ENCODE results near the gene SPOP. TPM values are rescaled to one million over a fixed set of nuclear protein-coding genes. Genes with fewer than 3 reads are reported as not detected.

SPOP gene
- total RNA-seq, 1 experiment from 2014 or later = 47.5 TPM

DNA sequence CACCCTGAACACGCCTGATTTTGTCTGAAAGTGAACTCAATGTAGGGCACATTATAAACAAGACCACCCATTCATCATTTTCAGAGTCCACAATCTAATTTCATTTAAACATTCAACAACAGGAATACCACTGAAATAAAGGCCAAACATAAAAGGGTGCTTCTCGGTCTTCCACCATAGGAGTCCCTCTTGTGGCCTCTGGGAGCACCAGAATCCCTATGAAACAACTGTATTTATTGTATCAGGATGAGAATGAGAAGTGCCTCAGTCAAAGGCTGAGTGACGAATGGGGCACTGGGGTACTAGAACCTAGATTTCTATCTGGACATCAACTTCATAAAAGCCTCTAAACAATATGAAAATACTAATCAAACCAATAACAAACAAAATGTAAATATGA lies 61.8 kb downstream of the SPOP start:
- DNase-seq (ENCODE audit: low read depth) = no peak

DNA sequence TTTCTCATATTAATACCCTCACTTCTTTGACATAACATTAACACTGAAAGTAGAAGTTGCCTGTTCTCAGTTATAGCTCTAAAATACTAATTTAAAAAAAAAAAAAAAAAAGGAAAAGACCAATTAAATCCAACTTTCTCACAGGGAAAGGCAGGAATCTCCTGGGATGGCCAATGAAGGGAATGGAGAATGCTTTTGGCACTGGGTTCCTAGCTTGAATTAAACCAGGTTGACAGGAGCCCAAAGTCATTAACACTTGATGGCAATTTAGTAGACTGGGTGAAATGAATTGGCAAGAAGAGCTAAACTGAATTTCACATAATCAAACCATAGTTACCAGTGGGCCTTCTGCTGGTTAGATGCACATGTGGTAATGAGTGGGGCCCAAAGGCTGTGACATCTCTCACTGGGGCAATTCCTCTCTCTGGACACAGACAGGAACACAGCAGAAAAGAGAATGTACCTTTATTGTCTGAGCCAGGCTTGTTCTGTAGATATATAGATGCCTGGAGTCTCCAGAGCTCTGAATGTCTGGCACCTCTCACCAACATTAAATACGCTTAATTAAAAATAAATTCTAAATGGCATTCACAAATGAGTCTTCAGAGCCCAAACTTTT lies 64.6 kb downstream of the SPOP start:
- no peak for DNase-seq (ENCODE audit: low read depth)

DNA sequence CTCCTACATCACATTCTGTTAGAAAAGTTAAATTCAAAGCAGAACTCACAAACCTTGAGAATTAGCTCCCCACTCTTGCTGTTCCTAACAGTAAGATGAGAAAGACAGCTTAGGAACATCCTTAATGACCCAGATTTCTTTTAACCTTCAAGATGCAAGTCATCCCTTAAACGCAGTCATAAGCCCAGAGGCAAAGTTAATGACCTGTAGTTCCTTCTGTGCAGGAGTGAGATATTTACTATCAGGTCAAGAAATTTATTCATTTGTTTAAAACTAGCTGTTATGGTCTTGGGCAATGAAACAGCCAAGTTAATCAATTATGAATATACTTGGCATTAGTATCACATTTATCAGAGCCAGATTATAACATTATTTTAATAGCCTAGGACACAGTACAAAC lies 65.2 kb downstream of the SPOP start:
- DNase-seq (ENCODE audit: low read depth) = peak; percentile 22

DNA sequence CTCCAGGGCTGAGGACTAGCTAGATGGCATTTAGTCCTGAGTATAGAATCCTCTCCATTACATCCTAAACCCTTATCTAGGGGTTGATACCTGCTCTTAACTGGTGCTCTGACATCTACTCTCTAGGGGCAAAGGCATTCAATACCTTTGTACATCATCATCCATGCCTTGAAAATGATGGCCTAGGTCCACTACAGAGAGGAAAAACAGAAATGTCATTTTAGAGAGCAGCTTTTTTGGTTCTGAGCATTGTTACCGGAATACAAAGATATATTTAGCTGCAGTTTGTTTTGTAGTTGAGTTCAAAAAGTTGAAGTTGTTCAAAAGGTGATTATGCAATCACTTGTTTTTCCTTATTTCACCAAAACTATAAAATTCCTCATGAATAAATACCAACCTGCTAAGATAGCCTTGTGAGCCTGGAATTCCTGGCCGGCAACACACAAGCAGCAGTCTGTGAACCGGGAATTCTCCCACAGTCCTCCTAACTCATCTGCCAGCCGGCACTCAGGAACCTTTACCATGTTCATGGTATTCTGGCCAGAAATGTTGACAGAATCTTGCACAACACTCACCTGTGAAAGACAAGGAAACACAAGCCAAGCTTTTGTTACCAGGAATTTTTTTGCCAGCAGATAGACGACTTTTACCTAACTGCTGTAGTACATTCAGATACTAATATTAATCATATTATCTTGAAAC lies 66.9 kb downstream of the SPOP start:
- no peak for DNase-seq (ENCODE audit: low read depth)

DNA sequence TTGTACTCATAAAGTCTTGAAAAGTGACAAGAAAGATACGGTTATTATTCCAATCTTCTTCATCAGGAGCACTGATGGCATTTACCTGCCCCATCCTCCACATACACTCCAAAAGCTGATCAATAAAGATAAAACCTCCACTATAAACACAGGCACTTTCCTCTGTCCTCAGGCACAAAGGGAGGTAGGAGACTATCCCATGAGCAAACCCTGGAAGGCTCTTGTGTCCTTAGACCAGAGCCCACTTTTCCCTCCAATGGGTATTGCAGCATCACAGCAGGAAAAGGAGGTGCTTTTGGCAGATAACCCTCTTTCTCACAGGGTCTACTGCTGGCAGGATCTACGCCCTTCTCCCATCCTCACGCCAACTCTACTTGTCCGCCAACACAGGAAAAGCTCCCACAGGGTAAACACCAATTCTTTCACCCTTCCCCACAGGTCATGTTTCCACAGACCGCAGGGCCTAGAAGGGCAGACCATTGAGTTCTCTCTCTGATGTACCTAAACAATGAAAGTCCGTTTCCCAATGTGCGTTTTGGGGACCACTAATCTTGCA lies 73.5 kb downstream of the SPOP start:
- DNase-seq (ENCODE audit: low read depth) = no peak

DNA sequence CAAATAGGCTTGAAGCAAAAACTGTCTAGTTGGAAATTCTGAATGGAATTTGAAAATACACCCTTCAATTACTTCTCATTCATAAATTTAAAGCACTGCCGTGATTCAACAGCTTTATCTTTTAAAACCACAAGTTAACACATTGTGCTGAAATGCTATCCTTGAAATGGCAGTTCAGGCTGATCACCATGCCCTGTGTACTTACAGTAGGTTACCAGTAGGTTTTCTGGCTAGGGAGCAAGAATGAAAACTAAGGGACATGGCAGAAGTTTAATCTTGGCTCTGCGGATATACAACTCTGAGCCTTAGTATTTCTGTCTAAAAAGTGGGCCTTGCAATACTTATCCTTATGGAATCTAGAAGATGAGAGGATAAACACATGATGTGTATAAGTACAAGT lies 74.2 kb downstream of the SPOP start:
- DNase-seq (ENCODE audit: low read depth) = no peak

DNA sequence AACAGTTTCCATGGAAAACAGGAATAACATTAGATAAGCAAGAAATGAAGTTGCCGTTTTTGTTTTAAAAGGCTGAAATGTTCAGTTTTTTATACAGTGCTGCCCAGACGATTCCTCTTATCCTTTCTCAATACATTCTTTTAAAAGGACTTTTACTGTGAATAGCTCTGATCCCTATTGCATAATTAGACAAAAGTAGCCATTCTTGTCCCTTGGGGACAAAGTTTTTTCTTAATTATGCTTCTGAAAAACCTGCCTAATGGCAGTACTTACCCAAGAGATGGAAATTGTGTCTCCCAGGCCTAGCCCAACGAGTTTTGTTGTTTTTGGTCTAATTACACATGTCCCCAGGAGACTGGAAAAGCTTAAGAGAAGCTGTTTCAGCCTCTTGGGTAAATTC lies 74.7 kb downstream of the SPOP start:
- DNase-seq (ENCODE audit: low read depth) = no peak

DNA sequence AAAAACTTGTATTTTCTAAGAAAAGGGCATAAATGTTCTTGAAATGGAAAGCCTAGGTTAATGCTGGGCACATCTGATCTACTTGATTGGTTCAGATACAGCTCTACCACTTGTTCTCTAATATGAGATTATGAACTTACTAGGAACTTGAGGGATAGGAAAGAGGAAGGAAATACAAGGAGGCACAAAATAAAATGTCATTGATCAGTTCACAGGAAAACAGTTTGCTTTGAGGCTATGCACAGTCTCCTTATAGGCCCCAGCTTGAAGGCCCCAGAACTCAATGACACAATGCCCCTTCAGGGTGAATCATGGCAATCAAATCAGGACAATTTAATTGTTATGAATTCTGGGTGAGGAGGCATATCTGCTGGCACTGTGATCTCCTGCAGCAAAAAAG lies 75.1 kb downstream of the SPOP start:
- DNase-seq (ENCODE audit: low read depth) = no peak

DNA sequence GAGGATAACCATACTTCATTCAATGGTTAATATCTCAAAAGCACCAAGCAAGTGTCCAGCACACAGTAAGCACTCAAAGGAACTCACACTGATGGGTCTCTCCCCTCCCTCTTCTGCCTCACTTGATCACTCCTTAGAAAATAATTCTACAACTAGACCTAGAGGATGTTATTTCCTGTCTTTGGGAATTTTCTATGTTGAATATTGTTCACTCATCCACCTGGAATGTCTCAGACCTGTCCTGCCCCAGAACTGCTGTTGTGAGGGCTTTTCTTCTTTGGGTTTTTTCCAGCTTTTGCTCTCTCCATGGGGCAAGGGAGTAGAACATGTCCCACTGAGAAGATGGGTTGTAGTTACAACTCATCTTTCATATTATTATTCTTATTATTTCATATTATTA lies 76.9 kb downstream of the SPOP start:
- DNase-seq (ENCODE audit: low read depth) = no peak

DNA sequence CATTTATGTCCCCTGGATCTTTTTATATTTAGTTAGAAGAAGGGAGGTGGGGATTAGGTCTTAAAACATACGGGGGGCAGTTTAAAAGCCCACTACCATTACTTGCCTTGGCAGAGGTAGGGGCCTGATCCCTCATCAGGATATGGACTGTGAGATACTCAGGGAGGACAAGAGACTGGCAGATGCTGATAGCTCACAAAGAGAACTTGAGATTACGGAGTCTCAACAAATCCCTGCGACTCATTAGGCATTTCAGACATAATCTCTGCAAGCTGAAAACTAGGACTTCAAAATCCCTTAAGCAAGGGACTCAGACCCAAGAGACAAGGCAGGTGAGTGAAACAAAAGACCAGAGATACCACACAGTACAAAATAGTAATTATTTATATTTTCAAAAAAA lies 79.0 kb downstream of the SPOP start:
- no peak for DNase-seq (ENCODE audit: low read depth)

DNA sequence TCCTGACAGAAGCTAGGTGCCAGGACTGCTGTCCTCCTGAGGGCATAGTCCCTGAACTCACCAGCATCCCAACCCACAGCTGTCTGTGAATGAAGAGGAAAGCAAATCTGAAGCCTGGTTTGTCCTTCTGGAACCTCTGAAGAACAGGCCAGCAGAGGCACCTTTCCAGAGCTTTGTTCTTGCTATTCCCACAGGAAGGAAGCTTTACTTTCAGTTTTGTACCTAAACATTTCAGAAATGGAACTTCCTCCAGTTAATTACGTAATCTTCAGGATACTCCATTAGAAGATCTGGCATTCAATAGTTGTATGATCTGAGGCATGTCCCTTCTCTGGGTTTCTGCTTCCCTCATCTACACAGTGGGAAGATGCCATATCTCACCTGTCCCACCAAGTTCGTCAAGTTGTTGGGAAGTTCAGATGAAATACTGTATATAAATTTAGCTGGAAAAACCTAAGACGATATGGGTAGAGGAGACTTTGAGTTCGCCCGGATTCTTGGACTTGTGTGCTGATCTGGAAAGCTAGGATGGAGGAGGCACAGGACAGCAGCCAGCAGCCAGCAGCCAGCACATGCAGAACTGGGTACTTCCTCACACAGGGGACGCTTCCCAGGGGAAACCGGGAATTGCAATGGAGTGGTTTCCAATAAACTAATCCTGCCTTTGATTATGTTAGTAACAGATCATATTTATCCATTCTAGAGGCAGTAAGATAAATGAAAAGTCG lies 79.8 kb downstream of the SPOP start:
- no peak for DNase-seq (ENCODE audit: low read depth)

DNA sequence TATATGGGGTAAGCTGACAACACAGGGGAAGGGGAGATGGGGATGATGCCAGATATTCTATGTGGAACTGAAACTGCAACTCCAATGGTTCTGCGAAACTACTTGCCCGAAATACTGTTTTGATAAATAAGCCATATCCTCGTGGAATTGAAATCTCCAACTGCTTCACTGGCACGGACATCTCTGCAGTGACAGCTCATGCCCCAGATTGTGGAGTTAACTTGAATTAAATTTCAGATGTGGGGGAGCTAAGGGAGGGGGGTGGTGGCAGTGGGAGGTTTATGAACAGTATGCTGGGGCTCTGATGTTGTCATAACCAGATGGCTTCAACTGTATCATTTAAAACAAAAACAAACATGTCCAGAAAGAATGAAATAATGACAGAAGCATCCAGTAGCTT lies 80.5 kb downstream of the SPOP start:
- no peak for DNase-seq (ENCODE audit: low read depth)

DNA sequence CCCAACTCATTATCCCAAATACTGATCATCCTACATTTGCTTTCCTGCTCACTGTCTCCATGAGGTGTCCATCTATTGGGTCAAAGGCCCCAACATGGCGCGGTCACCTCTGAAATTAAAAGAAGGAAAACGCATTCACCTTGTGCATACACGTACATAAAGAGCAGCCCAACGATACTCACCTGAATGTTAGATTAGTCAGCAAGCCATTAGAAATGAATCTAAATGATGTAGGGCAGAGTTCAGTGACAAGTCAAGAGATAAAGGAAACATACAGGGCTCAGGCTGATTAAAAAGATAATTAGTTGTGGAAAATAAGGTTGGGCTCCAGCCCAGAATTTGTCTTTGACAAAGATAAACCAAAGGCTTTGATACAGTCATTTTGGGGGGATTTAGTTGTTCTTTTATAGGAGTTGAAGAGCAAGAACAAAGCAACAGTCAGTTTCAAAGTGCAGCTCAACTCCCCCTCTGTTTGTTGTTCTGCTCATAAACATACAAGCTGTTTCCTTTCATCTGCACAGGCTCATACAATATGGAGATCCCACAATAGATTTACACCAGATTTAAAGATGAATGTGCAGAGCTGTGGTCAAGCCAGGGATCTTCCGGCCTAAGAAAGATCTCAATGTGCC lies 81.2 kb downstream of the SPOP start:
- DNase-seq (ENCODE audit: low read depth) = no peak

DNA sequence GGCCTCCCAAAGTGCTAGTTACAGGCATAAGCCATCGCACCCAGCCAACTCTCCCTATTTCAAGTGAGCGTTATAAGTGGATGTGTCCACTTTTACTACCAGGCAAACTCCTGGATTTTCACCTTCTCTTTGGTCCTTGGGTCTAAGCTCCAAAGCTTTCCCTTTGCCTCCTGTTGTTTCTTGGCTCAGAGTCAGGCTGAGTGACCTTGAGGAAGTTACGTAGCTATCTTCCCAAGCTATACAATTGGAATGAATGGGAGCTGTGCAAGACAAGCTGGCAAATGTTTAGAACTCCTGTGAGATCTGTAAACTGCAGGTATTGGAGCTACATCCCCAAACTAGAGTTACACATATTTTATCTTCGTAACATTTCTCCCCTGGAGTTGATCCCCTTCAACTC lies 81.9 kb downstream of the SPOP start:
- DNase-seq (ENCODE audit: low read depth) = no peak

DNA sequence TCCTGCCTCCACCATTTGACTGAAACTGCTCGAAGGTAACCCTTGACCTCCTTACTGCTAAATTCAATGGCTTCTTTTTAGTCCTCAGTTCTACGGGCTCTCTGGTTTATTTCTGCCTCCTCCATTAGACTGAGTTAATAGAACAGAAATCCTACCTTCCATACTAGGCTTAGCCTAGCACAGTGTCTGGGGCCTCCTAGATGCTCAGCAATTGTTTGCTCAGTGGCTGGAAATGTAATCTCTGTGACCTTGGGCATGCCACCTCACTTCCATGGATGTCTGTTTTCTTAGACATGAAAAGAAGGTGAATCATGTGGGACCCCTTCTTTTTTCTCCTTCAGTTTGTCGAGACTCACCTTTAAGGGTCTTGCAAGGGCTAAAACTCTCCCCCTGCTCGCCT lies 82.6 kb downstream of the SPOP start:
- no peak for DNase-seq (ENCODE audit: low read depth)

DNA sequence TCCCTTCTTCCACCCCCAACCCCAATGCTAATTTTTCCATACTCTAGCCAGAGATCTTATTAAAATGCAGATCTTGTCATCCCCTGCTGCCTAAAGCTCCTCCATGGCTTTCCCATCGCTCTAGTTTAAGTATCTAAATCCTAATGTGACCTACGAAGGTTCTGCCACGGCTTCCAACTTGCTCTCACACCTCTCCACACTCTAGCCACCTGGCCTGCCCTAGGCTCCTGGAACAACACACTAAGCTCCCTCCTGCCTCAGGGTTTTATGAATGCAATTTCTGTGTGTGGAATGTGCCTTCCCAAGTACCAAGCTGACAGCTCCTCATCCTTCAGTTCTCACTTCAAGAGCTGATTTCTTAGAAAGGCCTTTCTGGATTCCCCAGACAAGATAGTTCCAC lies 85.6 kb downstream of the SPOP start:
- DNase-seq (ENCODE audit: low read depth) = no peak

DNA sequence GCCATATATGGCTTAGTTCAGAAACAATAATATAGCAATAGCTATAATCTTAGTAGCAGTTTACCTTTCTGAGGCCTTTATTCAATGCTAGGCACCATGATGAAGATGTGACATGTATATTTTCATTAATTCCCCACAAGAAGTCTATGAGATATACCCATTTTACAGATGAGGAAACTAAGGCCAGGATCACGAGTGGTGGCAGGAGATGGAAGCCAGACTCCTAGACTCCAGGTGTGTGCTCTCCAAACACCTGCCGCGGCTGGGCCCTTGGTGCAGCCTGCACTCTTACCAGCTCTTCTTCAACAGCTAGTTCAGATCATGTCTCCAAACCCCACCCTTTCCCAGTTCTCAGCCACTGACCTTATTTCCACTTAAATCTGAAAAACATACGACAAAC lies 87.0 kb downstream of the SPOP start:
- DNase-seq (ENCODE audit: low read depth) = no peak

DNA sequence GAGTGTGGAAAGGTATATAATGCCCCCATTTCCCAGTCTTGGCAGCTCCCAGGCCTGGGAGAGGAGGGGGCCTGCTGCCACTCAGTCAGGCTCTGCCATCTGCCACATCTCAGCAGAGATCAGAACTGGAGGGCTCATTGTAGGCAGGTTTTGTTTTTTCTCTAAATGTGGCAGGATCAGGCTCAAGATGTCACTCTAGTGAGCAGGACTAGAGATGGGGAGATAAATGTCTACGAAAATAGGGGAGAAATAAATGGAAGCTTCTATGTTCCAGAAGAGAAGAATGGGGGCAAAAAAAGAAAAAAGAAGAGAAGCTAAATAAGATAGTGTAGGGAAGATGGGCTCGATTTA lies 88.3 kb downstream of the SPOP start:
- no peak for DNase-seq (ENCODE audit: low read depth)

DNA sequence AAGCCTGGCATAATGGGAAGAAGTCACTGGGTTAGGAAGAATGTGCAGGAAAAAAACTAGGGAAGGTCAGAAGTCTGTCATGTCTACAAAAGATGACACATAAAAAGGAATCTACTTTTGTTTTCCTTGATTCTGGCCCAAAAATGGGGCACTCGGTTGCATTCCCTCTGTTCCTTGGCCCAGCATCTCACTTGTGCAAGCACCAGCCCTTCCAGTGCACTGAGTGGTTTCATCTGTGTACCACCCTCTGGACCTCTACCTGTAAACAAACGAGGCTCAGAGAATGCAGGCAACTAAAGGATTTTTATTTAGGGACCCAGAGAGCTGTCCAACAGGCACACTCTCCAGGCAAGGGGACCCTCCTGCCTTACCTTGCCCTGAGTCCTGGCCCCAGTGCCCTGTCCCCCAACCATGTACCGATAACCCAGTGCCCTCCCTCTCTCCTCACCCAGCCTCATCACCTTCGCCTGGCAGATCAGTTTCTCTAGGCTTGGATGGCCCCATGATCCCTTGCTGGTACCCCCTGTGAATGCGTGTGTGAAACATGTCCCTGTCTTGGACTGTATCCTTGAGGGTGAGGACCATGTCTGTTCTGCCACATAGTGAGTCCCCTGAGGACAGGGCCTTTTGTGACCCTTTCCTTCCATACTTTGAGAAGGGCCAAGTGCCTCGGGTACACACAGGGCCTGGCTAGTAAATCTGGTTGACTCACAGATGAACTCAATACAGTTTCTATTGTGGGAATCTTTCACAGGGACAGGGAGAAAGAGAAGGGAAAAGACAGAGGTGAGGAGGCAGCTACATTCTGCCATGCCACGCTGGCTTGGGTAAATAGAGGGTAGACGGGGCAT lies 88.9 kb downstream of the SPOP start:
- peak; percentile 67 for DNase-seq (ENCODE audit: low read depth)

DNA sequence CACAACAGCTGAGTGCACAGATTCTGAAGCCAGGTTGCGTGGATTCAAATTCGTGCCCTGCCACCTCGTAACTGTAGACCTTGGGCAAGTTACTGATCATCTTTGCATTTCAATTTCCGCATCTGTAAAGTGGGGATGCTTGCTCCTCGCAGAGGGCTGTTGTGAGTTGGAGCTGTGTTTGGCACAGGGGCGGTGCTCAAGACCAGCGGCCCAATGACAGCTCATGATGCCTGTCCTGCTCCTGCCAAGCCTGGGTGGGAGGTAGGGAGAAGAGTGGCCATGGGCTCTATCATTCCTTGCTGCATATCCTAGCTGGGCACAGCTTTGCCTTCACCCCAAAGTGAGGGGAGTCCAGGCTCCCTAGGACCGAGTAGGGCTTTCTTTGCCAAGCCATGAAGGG lies 89.6 kb downstream of the SPOP start:
- DNase-seq (ENCODE audit: low read depth) = no peak

DNA sequence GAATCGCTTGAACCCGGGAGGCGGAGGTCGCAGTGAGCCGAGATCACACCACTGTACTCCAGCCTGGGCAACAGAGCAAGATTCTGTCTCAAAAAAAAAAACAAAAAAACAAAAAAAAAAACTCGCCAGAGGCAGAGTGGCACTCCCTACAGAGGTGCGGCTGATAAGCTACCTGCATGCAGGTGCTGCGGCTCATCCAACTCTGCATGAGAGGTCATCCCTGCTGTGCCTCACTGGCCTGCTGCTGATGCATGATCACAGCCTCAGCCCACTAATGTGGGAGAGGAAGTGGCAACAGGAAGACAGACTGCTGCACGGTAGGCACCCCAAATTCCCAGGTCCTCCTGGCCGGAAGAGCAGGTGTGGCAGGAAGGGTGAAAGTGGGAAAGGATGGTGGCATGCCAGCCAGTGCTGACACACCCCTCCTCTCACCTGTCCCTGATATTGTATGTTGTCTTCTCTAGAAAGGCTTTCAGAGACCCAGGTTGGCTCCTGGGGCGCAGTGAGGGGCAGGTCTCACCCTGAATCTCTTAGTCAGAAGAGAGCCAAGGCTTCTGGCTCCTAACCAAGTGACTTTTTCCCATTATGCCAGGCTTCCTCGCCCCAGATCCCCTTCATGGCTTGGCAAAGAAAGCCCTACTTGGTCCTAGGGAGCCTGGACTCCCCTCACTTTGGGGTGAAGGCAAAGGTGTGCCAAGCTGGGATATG lies 90.4 kb downstream of the SPOP start:
- no peak for DNase-seq (ENCODE audit: low read depth)

All from M059J (cell line).